GM18909 (cell line): ENCODE results near the gene ST3GAL3.
"Not testable (repeated sequence)": the region's sequence is repeated elsewhere in the genome, so short reads cannot be mapped to it uniquely, and the experiment has no call there.

Experiments used
- ATAC-seq: cut with Tn5 transposase; IDR thresholded peaks from one replicate; pipeline ENCODE4 v1.9.1; 2021; ENCODE audit warnings: mild to moderate bottlenecking; ENCODE audit not compliant: unreplicated experiment, poor library complexity

Gene ST3GAL3

DNA sequence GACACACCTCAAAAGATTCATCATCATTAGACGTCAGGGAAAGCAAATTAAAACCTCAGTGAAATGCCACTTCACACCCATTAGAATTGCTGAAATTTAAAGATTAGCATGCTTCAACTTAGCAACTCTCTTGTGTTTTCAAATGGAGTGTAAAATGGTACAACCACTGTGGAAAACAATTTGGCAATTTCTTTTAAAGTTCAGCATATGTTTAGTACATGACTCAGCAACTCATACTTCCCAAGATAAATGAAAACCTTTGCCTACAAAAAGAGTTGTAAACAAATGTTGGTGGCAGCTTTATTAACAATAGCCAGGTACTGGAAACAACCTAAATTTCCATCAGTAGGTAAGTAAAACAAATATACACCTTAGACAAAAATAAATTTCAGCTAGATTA, 42.7 kb downstream of the ST3GAL3 start:
- no peak for ATAC-seq

GRCh38 chr1:43753422-43753821, 46.1 kb downstream of the ST3GAL3 start:
- no peak for ATAC-seq

DNA sequence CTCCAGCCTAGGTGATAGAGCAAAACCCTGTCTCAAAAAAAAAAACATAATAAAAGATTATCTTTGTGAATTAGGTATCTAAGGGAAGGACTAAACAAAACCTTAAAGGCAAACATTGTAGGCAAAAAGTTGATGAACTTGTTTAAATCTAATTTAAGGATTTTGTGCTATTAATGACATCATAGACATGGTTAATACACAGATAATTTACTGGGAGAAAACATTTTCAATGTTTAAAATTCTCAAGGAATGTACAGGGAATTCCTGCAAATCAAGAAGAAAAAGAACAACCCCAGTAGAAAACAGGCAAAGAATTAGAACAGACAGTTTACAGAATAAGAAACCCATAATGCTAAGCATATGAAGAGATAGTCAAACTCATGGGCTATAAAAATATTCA, 47.6 kb downstream of the ST3GAL3 start:
- ATAC-seq = no peak

DNA sequence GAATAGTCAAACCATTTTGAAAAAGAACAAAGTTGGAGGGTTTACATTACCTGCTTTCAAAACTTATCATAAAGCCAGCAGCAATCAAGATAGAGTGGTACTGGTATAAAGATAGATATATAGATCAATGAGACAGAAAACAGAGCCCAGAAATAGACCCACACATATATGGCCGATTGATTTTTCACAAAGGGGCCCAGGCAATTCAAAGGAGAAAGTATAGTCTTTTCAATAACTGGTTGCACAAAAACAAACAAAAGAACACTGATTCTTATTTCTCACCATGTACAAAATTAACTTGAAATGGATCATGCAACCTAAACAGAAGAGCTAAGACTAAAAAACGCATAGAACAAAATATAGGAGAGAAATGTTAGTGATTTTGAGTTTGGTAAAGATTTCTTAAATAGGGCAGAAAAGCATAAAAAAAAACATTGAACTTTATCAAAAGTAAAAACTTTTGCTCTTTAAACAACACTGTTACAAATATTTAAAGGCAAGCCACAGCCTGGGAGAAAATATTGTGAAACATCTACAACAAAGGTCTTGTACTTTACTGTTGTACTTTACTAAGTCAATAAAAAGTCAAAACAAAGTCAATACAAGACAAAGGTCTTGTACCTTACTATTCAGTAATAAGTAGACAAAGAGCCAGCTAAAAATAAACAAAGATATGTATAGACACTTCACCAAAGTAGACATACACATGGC, 50.2 kb downstream of the ST3GAL3 start:
- ATAC-seq = no peak

- ATAC-seq = no peak
Observed at GRCh38 chr1:43760745-43761317, 53.5 kb downstream of the ST3GAL3 start.

DNA sequence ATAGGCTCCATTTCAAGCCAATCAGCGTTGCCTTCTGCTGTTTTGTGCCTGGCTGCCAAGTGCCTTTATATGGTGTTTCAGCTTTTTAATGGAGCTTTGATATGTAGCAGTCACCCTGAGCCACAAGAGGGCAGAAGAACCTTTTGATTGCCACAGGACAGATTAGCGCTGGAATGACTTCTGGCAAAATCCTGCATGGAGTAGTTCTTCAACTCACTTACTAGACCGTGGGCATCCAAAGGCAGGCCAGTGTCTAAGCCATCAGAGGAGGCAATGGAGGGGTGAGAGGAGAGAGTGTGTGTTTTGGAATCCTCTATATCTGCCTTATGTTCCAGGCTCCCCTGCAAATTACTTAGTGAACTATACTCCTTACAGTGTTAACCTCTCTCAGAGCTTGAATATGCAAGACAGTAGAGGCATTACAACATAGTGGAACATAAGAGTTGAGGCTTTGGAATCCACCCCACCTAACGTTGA, 56.2 kb downstream of the ST3GAL3 start:
- ATAC-seq = no peak

- no peak for ATAC-seq
Observed at GRCh38 chr1:43764581-43764980, 57.2 kb downstream of the ST3GAL3 start.

- no peak for ATAC-seq
Observed at GRCh38 chr1:43766086-43766784, 58.9 kb downstream of the ST3GAL3 start.

DNA sequence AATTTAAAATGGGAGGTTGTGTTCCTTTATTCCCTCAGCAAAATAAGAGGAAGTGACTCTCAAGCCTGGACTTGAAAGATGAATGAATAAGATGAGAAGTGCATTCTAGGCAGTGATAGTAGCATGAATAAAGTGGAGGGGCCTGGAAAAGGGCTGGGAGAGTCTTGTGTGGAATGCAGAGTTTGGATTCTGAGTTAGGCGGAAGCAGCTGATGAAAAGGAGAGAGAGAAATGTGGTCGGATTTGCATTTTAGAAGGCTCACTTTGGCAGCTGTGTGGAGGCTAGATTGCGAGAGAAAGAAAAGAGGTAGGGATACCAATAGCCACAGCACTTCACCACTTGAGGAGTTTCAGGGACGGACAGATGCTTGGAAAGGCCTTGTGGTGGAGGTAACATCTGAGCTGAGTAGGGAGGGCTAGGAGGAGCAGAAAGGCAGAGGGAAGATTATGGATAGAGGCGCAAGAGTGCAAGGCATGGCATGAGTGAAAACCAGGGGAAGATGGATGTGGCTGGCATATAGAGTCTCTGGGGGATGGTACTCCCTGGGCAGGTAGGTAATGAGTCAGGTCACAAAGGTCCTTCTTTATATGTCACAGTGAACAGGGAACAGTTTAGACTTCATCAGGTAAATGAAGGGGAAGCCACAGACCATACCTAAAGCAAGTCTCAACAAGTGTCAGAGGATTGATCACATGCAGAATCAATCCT, 59.6 kb downstream of the ST3GAL3 start:
- ATAC-seq = no peak

GRCh38 chr1:43768168-43768567, 60.8 kb downstream of the ST3GAL3 start:
- no peak for ATAC-seq

GRCh38 chr1:43769350-43769908, 62.1 kb downstream of the ST3GAL3 start:
- no peak for ATAC-seq

DNA sequence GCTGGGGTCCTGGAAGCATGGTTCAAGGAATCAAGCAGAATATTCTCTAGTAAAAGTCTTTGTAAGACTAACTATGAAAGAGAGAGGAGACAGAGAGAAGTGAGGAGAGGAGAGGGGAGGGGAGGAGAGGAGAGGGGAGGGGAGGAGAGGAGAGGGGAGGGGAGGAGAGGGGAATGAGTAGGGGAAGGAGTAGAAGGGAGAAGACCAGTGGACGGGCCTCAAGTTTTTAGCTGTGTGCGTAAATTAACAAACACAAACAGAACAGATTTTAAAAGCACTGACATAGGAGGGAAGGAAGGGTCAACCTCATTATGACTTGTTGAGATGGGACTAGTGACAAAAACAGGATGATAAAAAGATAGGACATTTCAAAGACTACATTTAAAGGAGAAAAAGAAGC, 62.8 kb downstream of the ST3GAL3 start:
- no peak for ATAC-seq

DNA sequence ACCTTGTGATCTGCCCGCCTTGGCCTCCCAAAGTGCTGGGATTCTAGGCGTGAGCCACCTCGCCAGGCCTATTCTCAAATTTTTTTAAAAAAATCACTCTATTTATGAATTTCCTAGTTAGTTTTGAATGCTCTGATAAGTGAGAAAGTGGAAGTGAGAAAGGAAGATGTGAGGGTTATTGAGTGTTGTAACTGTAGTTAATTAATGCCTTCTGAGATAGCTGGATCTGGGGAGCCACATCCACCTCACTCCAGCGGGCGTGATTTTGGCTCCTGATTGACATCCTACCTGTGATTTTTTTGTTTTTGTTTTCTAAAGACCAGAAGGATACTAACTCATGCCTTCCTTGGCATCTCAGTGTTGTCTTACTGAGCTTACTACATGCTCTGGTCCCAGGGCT, 65.6 kb downstream of the ST3GAL3 start:
- ATAC-seq = no peak

GRCh38 chr1:43773821-43774220, 66.5 kb downstream of the ST3GAL3 start:
- no peak for ATAC-seq

DNA sequence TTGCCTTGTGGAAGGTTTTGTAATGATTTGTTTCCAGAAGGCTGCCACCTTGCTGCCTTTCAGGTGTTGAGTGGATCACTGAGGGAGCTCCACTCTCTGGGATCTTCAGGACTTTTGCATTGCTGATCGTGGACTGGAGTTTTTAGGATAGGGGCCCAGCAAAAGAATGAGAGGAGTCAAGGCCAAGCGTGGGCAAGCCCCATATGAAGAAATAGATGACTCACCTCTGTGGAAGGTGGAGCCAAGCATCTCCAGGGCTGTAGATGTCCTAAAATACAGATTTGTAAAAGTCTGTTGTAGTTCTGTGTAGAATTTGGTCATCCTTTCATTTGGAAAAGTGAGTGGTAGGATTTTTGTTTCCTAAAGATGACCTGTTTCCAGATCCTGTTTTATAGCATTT, 67.0 kb downstream of the ST3GAL3 start:
- no peak for ATAC-seq

DNA sequence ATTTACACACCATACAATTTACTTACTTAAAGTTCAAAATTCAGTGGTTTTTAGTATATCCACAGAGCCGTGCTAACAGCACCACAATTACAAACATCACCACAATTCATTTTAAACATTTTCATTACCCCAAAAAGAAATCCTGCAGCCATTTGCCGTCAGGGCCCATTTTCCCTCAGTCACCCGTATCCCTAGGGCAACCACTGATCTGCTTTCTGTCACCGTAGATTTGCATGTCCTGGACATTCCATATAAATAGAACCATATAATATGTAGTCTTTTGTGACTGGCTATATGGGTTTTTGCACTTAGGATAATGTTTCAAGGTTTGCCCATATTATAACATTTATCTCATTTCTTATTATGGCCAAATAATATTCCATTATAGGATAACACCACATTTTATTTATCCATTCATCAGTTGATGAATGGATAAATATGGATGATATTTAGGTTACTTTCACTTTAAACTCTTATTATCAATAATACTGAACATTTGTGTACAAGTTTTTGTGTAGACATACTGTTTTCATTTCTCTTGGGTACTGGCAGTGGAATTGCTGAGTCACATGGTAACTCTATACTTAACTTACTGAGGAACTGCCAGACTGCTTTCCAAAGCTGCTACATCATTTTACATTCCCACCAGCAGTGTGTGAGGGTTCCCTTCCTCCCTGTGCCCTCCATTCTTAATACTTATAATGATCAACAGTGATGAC, 68.9 kb downstream of the ST3GAL3 start:
- ATAC-seq = no peak

DNA sequence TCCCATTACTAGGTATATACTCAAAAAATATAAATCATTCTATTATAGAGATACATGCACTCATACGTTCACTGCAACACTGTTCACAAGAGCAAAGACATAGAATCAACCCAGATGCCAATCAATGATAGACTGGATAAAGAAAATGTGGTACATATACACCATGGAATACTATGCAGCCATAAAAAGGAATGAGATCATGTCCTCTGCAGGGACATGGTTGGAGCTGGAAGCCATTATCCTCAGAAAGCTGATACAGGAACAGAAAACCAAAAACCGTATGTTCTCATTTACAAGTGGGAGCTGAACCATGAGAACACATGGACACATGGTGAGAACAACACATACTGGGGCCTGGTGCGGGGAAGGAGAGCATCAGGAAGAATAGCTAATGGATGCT, 70.6 kb downstream of the ST3GAL3 start:
- ATAC-seq = not testable (repeated sequence)

- no peak for ATAC-seq
Observed at GRCh38 chr1:43779266-43779665, 71.9 kb downstream of the ST3GAL3 start.

- no peak for ATAC-seq
Observed at GRCh38 chr1:43779805-43780403, 72.6 kb downstream of the ST3GAL3 start.

DNA sequence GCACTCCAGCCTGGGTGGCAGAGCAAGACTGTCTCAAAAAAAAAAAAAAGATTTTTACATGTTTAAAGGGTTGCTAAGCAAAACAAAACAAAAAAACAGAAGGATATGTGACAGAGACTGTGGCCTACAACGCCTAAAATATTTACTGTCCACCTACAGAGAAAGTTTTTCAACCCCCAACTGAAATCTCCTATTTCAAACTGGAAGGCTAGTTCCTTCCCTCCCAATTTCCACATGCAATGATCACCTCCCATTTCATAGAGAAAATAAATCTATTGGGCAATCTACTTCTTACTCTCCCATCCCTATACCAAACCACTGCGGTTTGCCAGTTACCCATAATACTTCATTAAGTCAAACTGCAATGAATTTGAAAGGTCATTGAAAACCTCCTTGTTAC, 74.2 kb downstream of the ST3GAL3 start:
- ATAC-seq = no peak
